Type B pancreatic cell (in vitro differentiated cells): ENCODE data around the gene DZIP1. TPM values are rescaled to one million over a fixed set of nuclear protein-coding genes. Genes with fewer than 3 reads are reported as not detected.
"Not testable (repeated sequence)": the region's sequence is repeated elsewhere in the genome, so short reads cannot be mapped to it uniquely, and the experiment has no call there.

Experiments
- DNase-seq: peaks from one replicate; pipeline ENCODE4 v3.0.0; 2021; ENCODE audit warnings: mixed read lengths; ENCODE audit not compliant: unreplicated experiment; ENCODE audit errors: extremely low spot score
- H3K27ac Mint-ChIP-seq: 2 replicates; pipeline ENCODE4 v1.8.0; 2021; ENCODE audit warnings: mild to moderate bottlenecking, mixed read lengths
- H3K27me3 Mint-ChIP-seq: 2 replicates; pipeline ENCODE4 v1.8.0; 2021; ENCODE audit warnings: mixed read lengths
- H3K36me3 Mint-ChIP-seq: 2 replicates; pipeline ENCODE4 v1.8.0; 2021; ENCODE audit warnings: mixed read lengths
- H3K4me1 Mint-ChIP-seq: one replicate; pipeline ENCODE4 v1.8.0; 2021; ENCODE audit warnings: mixed read lengths; ENCODE audit not compliant: unreplicated experiment
- H3K4me3 Mint-ChIP-seq: 2 replicates; pipeline ENCODE4 v1.8.0; 2021; ENCODE audit warnings: mild to moderate bottlenecking, mixed read lengths
- H3K9me3 Mint-ChIP-seq: 2 replicates; pipeline ENCODE4 v1.8.0; 2021; ENCODE audit warnings: mixed read lengths
- CTCF ChIP-seq: fragments of 200-600 bp; sonication (generic); conservative IDR thresholded peaks from 2 replicates; pipeline ENCODE4 v1.5.0; 2021; ENCODE audit warnings: antibody characterized with exemption, mild to moderate bottlenecking
- total RNA-seq: library from RNA; stranded (reverse); gene quantifications from 2 replicates; pipeline ENCODE4 v1.2.1, GENCODE V29; 2021; ENCODE audit warnings: low replicate concordance

Gene DZIP1
- total RNA-seq, 1 donor from 2014 or later, result 51.3 TPM

- Mint-ChIP-seq H3K4me1 (no peaks in the 10 kb centered on the region), H3K27me3 (no peaks in the 10 kb centered on the region), H3K27ac (no peak overlapping the region), H3K4me3 (no peak overlapping the region), H3K36me3 (peaks cover 25% of the 10 kb centered on the region), H3K9me3 (no peaks in the 10 kb centered on the region)
- no peak for DNase-seq
- TF ChIP-seq CTCF, result no peak
Measured at GRCh38 chr13:95579303-95579702, 65.2 kb downstream of the DZIP1 start.

- H3K36me3 Mint-ChIP-seq, result peaks cover 7% of the 10 kb centered on the region
- no peaks in the 10 kb centered on the region for H3K27me3 Mint-ChIP-seq
- H3K4me3 Mint-ChIP-seq, result no peak overlapping the region
- no peak overlapping the region for H3K27ac Mint-ChIP-seq
- H3K4me1 Mint-ChIP-seq, result no peaks in the 10 kb centered on the region
- no peak for TF ChIP-seq CTCF
- no peaks in the 10 kb centered on the region for H3K9me3 Mint-ChIP-seq
- DNase-seq, result no peak
Measured at GRCh38 chr13:95573221-95573620, 71.3 kb downstream of the DZIP1 start.

GRCh38 chr13:95571941-95572340, 72.6 kb downstream of the DZIP1 start:
- TF ChIP-seq CTCF, result no peak
- peaks cover 7% of the 10 kb centered on the region for H3K36me3 Mint-ChIP-seq
- no peaks in the 10 kb centered on the region for H3K4me1 Mint-ChIP-seq
- H3K27ac Mint-ChIP-seq, result no peak overlapping the region
- no peak for DNase-seq
- H3K27me3 Mint-ChIP-seq, result no peaks in the 10 kb centered on the region
- H3K4me3 Mint-ChIP-seq, result no peak overlapping the region
- no peaks in the 10 kb centered on the region for H3K9me3 Mint-ChIP-seq

GRCh38 chr13:95570016-95570415, 74.5 kb downstream of the DZIP1 start:
- no peak for TF ChIP-seq CTCF
- Mint-ChIP-seq H3K4me3 (no peak overlapping the region), H3K9me3 (peaks cover 5% of the 10 kb centered on the region), H3K27ac (no peak overlapping the region), H3K36me3 (peaks cover 4% of the 10 kb centered on the region), H3K4me1 (no peaks in the 10 kb centered on the region), H3K27me3 (no peaks in the 10 kb centered on the region)
- no peak for DNase-seq

GRCh38 chr13:95568131-95568530, 76.4 kb downstream of the DZIP1 start:
- Mint-ChIP-seq H3K27ac (no peak overlapping the region), H3K4me3 (no peak overlapping the region), H3K36me3 (no peaks in the 10 kb centered on the region), H3K4me1 (no peaks in the 10 kb centered on the region), H3K9me3 (peaks cover 5% of the 10 kb centered on the region), H3K27me3 (peaks cover 8% of the 10 kb centered on the region)
- TF ChIP-seq CTCF, result no peak
- no peak for DNase-seq

- H3K27ac Mint-ChIP-seq, H3K36me3 Mint-ChIP-seq, H3K4me3 Mint-ChIP-seq, H3K9me3 Mint-ChIP-seq, H3K27me3 Mint-ChIP-seq, H3K4me1 Mint-ChIP-seq, DNase-seq: not testable (repeated sequence)
Measured at GRCh38 chr13:95565758-95566157, 78.7 kb downstream of the DZIP1 start.
